22Rv1 (cell line): Measurements from ENCODE around the gene PHF5A.

Experiments used
- ZFX ChIP-seq: fragments of 450-650 bp; IDR thresholded peaks from 2 replicates; pipeline ENCODE4 v1.6.1; 2017; ENCODE audit warnings: antibody characterized with exemption, borderline replicate concordance
- TF ChIP-seq, protein P1 (sequence below): fragments of 450-650 bp; IDR thresholded peaks from 2 replicates; pipeline ENCODE4 v1.5.1; 2017; ENCODE audit warnings: mild to moderate bottlenecking

DNA sequence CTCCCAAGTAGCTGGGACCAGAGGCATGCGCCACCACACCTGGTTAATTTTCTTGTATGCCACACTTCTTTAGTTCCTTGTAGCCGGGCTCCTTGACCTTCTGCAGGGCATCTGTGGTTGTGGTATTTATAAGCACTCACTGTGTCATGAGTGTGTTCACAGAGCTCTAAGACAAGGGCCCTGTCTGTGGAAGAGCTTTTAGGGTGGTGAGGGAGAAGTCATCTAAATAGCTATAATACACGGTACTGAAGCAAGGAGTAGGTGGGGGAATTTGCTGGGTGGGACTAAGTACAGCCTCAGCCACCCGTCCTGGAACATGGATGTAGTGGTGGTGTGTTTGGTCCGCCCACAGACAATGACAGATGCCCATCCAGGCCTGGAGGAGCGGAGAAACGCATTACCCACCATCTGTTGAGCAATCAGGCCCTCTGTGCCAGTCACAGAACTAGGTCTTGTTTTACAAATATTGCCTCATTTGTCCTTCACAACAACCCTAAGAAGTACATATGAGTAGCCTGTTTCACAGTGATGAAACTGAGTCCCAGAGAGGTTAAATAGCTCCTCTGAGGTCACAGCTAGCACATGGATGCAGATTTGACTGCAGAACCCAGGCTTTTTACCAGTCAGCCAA is 10.5 kb upstream of the PHF5A start:
- TF ChIP-seq, protein P1, sequence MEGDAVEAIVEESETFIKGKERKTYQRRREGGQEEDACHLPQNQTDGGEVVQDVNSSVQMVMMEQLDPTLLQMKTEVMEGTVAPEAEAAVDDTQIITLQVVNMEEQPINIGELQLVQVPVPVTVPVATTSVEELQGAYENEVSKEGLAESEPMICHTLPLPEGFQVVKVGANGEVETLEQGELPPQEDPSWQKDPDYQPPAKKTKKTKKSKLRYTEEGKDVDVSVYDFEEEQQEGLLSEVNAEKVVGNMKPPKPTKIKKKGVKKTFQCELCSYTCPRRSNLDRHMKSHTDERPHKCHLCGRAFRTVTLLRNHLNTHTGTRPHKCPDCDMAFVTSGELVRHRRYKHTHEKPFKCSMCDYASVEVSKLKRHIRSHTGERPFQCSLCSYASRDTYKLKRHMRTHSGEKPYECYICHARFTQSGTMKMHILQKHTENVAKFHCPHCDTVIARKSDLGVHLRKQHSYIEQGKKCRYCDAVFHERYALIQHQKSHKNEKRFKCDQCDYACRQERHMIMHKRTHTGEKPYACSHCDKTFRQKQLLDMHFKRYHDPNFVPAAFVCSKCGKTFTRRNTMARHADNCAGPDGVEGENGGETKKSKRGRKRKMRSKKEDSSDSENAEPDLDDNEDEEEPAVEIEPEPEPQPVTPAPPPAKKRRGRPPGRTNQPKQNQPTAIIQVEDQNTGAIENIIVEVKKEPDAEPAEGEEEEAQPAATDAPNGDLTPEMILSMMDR = no peak
- TF ChIP-seq ZFX = no peak
